ENCODE measurements around the gene ZNF563.

DNA sequence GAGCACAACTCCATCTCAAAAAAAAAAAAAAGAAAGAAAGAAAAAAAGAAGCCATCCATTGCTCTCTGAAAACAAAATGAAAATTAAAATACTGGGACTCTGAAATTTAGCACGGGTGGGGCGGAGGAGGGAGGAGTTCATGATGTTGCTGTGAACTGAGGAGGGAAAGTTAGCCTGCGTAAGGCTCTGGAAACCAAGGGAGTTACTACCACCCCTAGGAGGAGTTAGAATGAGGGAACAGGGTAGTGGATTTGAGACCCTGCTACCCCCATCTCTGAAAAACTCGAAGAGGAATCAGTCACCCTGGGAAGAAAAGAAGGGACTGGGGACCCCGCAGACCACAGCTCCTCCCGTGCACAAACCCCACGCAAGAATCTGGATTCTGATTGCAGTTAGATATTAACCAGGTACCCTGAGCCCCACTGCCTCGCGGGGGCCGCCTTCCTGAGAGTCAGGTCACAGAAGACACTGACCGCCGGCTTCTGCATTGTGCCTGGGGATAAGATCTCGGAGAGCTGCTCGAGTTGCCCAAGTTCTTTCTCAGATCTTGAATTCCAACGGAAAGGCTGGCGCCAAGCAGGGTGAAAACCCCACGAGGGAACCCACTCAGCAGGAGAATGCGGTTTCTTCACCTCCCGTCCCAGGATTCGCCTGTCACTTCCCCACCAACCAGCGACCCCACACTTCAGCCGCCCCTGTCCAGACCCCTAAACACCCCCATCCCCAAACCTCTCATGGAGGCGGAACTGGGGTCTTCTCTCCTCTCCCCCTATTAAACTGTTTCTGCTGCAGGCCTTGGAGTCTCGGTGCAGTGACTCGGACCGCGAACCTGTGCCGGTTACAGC lies 31.2 kb upstream of the ZNF563 start:
- TF ChIP-seq EZH2 (IDR thresholded peaks at IDR 0.05; ENCODE audit: borderline replicate concordance, low read depth, low read length, poor library complexity, severe bottlenecking) (no peak), CTCF (conservative IDR thresholded peaks at IDR 0.05; ENCODE audit: low read depth, low read length) (no peak)
